PFSK-1 (cell line): ENCODE data around the gene BGN.

Experiments
- FOXP2 ChIP-seq: optimal IDR thresholded peaks from 2 replicates; pipeline ENCODE3; 2011; ENCODE audit warnings: borderline replicate concordance, control low read depth, inconsistent platforms; ENCODE audit not compliant: insufficient read depth; ENCODE audit errors: extremely low read length, extremely low read depth
- POLR2AphosphoS5 ChIP-seq: IDR thresholded peaks from 2 replicates; pipeline ENCODE4 v1.6.1; 2012; ENCODE audit warnings: low read depth, mild to moderate bottlenecking, control low read depth, low read length, moderate library complexity
- SIN3A ChIP-seq: IDR thresholded peaks from 2 replicates; pipeline ENCODE4 v1.6.1; 2012; ENCODE audit warnings: mild to moderate bottlenecking, low read length, moderate library complexity, borderline replicate concordance; ENCODE audit not compliant: insufficient read depth
- TAF1 ChIP-seq: IDR thresholded peaks from 2 replicates; pipeline ENCODE4 v1.6.1; 2012; ENCODE audit warnings: low read length, control low read depth, borderline replicate concordance; ENCODE audit not compliant: insufficient read depth
- TF ChIP-seq, protein P1 (sequence below), 2 experiments: IDR thresholded peaks; 2 replicates each; pipeline versions ENCODE4 v1.6.1 to v1.8.0; 2011 to 2012; ENCODE audit warnings: low read depth in 2 of 2, low read length in 2 of 2, control low read depth in 1 of 2, inconsistent platforms in 1 of 2, mild to moderate bottlenecking in 1 of 2, moderate library complexity in 1 of 2; ENCODE audit not compliant: insufficient read depth in 1 of 2

Gene BGN

DNA sequence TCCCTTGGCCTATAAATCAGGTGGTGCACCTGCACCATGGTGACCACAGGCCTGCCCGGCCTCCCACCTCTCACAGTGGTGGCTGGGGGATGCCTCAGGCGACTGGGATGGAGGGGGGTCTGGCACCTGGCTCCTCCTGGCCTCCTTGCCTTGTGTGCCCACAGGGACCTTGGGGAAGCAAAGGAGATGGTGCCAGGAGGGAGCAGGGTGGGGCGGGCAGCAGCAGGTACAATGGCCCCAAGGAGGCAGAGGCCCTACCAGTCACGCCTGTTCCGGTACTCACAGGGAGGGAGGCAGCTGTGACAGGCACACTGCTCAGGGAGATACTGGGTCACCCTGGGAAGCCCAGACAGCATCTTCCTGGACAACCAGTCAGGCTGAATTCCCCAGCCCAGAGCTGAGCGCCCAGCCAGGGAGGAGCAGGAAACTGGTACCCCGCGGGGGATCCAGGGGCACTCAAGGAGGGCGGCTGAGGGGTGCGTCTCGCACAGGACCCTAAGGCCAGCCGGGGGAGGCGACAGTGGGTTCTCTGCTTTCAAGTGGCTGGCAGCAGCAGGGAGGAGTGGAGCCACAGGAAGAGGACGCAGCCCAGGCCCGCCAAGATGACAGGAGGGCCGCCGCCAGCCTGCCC is 47.7 kb upstream of the BGN start:
- no peak for TF ChIP-seq FOXP2
- TF ChIP-seq SIN3A: no peak
- TF ChIP-seq POLR2AphosphoS5: no peak
- TF ChIP-seq, protein P1, sequence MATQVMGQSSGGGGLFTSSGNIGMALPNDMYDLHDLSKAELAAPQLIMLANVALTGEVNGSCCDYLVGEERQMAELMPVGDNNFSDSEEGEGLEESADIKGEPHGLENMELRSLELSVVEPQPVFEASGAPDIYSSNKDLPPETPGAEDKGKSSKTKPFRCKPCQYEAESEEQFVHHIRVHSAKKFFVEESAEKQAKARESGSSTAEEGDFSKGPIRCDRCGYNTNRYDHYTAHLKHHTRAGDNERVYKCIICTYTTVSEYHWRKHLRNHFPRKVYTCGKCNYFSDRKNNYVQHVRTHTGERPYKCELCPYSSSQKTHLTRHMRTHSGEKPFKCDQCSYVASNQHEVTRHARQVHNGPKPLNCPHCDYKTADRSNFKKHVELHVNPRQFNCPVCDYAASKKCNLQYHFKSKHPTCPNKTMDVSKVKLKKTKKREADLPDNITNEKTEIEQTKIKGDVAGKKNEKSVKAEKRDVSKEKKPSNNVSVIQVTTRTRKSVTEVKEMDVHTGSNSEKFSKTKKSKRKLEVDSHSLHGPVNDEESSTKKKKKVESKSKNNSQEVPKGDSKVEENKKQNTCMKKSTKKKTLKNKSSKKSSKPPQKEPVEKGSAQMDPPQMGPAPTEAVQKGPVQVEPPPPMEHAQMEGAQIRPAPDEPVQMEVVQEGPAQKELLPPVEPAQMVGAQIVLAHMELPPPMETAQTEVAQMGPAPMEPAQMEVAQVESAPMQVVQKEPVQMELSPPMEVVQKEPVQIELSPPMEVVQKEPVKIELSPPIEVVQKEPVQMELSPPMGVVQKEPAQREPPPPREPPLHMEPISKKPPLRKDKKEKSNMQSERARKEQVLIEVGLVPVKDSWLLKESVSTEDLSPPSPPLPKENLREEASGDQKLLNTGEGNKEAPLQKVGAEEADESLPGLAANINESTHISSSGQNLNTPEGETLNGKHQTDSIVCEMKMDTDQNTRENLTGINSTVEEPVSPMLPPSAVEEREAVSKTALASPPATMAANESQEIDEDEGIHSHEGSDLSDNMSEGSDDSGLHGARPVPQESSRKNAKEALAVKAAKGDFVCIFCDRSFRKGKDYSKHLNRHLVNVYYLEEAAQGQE (IDR thresholded peaks at IDR 0.05; ENCODE audit: insufficient read depth in 1 of 2, low read depth in 2 of 2, low read length in 2 of 2): no peak
- TF ChIP-seq TAF1: no peak

DNA sequence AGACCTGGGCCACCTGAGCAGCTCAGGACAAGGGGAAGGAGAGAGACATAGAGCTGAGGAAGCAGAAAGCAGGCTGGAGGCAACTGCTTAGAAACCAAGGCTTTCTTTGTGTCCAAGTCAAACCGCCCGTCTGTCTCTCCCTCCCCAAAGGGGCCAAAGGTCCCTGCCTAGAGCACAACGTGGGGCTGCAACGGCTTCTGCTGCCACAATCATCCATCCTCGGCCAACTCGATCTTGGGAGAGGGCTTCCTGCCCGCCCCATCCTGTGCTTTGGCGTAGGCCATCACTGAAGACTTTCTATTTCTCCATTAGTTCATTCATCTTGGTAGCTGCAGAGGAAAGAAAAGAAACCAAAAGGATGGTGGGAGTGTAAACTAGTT is 47.2 kb upstream of the BGN start:
- TF ChIP-seq FOXP2: no peak
- TF ChIP-seq, protein P1 (IDR thresholded peaks at IDR 0.05; ENCODE audit: insufficient read depth in 1 of 2, low read depth in 2 of 2, low read length in 2 of 2): no peak
- TF ChIP-seq POLR2AphosphoS5: no peak
- no peak for TF ChIP-seq SIN3A
- no peak for TF ChIP-seq TAF1

DNA sequence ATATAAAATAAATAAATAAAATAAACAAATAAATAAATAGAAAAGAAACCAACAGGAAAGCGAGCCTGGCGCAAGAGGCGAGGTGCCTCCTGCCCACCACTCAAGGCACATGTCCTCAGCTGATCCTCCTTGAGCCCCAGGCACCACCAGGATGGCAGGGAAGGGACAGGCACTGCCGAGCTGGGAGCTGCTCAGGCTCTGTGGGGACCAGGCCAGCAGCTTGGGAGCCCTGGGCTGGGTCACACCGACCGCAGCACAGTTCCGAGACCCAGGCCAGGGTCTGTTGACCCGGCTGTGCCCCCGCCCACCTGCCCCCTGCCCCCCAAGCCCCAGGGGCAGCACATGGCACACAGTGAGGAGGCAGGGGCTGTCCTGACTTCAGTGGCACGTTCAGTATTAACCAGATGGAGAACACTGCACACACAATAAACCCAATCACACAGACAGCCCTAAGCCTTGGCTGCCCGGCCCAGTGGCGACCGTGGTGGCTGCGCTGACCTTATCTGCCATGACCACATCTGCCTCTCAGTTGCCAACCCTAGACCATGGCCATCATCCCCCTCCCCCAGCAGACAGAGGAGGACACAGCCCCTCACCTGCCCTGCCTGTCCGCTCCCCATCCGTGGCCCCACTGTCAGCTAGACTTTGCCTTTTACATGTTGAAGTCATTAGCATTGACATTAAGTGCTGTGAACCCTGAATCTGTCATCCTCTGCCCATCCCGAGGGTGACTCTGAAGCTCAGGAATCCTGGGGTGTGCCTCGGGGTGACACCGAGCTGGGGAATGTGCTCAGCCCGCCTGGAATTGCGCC is 46.0 kb upstream of the BGN start:
- TF ChIP-seq POLR2AphosphoS5 (no peak), TAF1 (no peak), SIN3A (no peak), FOXP2 (no peak)
- TF ChIP-seq, protein P1 (IDR thresholded peaks at IDR 0.05; ENCODE audit: insufficient read depth in 1 of 2, low read depth in 2 of 2, low read length in 2 of 2): no peak

DNA sequence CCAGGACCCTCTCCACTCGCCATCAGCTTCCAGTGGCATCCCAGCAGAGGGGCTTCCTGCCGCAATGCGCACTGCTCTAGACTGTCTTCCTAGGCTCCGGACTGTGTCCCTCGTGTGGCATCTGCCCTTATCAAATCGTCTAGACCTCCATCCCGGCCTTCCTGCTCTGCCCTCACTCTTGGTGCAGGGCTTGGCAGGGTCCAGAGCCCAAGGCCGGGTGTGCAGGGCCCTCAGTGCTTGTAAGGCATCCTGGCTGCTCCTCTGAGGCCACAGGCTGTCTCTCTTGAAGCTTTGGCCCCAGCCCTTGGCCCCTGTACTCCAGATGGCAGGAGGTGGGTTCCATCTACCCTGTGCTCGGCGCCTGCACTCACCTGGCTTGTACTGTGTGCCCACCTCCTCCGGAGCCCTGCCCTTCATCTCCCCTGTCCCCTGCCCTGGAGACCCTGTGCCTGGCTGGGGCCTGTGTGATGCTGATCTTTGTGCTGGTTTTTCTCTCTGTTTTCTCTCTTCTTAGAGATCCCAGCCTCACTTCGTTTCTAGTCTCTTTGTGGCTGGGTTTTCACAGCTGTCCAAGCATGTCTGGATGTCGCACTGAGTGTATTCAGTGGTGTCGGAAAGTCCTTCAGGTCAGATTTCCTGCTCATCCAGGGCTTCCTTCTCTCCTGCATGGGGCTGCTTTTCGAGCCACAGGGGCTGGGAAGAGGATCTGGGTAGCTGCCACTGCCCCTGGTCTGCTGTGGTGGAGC is 45.2 kb upstream of the BGN start:
- no peak for TF ChIP-seq TAF1
- TF ChIP-seq FOXP2: no peak
- no peak for TF ChIP-seq POLR2AphosphoS5
- TF ChIP-seq, protein P1 (IDR thresholded peaks at IDR 0.05; ENCODE audit: insufficient read depth in 1 of 2, low read depth in 2 of 2, low read length in 2 of 2): no peak
- TF ChIP-seq SIN3A: no peak
